ENCODE data around the gene KPTN.

The KPTN gene

GRCh38 chr19:47428177-47428894, 55.7 kb downstream of the KPTN start:
- DNase-seq (ENCODE audit: low spot score in 2 of 2) (peak; percentile 61 to 91), ATAC-seq (peak; percentile 84)
- Mint-ChIP-seq H3K4me1 (peaks cover 16% of the 10 kb centered on the region), H3K36me3 (no peaks in the 10 kb centered on the region), H3K9me3 (no peaks in the 10 kb centered on the region), H3K4me3 (no peak overlapping the region), H3K27ac (no peak overlapping the region)

- Mint-ChIP-seq H3K4me3 (no peak overlapping the region), H3K4me1 (peaks cover 18% of the 10 kb centered on the region), H3K27ac (no peak overlapping the region), H3K36me3 (no peaks in the 10 kb centered on the region), H3K9me3 (no peaks in the 10 kb centered on the region)
- ATAC-seq (peak; percentile 61), DNase-seq (ENCODE audit: low spot score in 2 of 2) (peak; percentile 64 to 90)
These were observed 56.5 kb downstream of the KPTN start for GRCh38 chr19:47427241-47428176.
